ENCODE data around the gene MAEA.

Gene MAEA

GRCh38 chr4:1297456-1298325, 8.0 kb downstream of the MAEA start:
- in situ Hi-C loops (cut with HindIII; ENCODE audit: low sequenced_read_pairs): loop anchor here (10.0 kb wide), 1 partner anchor 323 kb away; the partner anchor contains the start of gene DGKQ

DNA sequence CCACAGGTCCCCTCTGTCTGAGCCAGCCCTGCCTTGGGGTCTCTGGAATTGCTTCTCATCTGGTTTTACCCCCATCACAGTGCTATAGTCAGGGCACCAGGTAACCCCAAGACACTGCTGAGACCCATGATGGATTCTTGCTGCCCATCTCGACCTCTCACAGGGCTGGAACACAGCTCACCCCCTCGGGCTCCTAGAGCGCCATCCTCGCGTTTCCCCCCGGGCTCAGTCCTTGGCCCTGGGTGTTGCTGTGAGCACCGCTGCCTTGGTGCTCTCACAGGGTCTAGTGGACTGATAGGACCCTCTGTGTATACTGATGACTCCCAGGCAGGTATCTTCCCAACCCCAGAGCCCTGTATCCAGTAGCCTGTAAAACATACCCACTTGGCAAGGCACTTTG, 8.8 kb downstream of the MAEA start:
- in situ Hi-C loops (cut with HindIII; ENCODE audit: low sequenced_read_pairs): loop anchor here (10.0 kb wide), 1 partner anchor 324 kb away; the partner anchor contains the start of gene DGKQ

DNA sequence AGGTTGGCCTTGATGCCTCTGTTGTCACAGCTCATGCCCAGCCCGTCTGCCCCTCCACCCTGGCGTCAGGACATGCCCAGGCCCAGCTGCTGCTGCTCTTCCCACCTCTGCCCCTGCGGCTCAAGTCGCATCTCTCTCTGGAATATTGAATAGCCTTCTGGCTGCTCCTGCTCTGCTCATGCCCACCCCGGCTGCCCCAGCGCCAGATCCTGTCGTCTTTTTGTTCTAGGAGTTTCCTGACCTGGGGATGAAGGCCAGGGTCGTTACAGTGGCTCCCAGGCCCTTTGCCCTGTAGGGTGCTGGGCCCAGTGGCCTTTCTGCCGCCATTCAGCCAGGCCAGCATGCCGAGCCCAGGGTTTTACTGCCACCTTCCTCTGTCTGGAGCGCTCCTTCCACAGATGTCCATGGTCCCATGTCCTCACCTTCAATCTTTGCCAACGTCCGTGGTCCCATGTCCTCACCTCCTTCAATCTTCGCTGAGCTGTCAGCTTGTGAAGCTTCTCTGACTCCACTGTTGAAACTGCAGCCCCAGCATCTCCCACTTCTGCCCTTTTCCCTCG, 9.7 kb downstream of the MAEA start:
- in situ Hi-C loops (cut with HindIII; ENCODE audit: low sequenced_read_pairs): loop anchor here (10.0 kb wide), 1 partner anchor 325 kb away; the partner anchor contains the start of gene DGKQ

DNA sequence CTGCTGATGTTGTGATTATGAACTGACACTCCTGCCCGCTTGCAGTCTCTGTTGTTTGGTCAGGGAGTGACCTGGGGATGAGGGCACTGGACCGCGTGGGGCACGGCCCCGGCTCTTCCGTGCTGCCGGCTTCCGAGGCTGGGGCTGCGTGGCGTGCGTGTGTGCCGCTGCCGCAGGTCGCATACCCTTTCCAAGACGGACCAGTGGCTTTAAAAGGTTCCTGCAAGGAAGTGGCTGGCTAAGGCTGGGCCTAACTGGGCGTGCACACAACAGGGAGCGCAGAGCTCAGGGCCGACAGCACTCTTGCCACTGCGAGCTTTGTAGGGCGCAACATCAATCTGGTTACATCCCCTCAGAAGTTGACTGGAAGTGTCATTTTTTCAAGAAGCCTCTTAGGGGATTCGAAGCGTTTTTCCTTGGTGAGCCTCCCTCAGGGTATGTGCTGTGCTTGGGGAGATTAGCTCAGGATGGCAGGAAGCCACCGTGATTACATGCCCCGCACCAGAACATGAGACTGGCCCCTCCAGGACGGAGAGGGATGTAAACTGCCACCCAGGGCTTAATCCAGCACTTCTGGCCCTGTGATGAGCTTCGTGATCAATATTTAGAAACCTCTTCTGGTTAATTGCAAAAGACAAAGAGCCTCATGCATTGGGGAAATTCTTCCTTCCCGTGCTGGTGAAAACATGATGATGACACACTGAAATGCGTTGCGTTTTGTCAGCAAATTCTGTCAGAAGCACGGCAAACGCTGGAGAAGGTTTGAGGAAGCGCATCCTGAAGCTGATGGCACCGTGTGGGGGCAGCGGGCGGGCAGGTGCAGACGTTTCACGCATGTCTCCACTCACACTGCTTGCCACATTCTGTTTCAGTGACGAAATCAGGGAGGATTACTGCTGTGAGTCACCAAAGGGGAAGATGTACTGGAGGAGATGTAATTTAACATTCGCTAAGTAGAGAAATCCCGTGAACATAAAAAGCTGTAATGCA, 11.1 kb downstream of the MAEA start:
- in situ Hi-C loops (cut with HindIII; ENCODE audit: low sequenced_read_pairs): no loop called here

DNA sequence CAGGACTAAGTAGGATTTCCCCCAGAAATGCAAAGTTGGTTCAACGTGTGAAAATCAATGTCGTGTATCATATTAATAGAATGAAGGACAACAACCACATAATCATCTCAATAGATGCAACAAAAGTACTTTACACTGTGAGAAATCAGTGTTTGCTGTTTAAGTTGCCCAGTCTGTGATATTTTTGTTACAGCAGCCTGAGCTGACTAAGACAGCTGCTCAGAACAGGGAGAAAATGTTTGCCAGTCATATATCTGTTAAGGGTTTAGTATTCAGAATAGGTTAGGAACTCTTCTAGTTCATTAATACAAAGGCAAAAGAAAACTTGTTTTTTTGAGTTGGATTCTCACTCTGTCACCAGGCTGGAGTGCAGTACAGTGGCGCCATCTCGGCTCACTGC, 12.5 kb downstream of the MAEA start:
- in situ Hi-C loops (cut with HindIII; ENCODE audit: low sequenced_read_pairs): no loop called here

DNA sequence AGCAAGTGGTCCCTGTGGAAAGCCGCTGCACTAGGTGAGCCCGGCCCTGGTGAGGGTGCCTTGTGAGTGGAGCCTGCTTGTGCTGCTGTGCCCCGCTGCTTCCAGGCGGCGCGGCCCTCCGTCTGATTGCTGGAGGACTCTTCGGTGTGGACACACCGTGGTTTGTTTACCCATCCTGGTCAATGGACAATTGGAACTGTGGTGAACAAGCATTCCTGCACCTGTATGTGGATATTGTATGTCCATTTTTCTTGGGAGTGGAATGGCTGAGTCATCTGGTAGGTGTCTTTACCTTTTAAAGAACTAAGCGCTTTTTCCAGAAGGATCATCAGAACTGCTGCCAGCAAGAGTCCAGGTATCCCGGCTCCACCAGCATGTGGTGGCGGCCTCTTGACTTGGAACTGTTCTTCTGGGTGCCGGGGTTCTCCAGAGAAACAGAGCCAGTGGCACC, 15.6 kb downstream of the MAEA start:
- in situ Hi-C loops (cut with HindIII; ENCODE audit: low sequenced_read_pairs): no loop called here

DNA sequence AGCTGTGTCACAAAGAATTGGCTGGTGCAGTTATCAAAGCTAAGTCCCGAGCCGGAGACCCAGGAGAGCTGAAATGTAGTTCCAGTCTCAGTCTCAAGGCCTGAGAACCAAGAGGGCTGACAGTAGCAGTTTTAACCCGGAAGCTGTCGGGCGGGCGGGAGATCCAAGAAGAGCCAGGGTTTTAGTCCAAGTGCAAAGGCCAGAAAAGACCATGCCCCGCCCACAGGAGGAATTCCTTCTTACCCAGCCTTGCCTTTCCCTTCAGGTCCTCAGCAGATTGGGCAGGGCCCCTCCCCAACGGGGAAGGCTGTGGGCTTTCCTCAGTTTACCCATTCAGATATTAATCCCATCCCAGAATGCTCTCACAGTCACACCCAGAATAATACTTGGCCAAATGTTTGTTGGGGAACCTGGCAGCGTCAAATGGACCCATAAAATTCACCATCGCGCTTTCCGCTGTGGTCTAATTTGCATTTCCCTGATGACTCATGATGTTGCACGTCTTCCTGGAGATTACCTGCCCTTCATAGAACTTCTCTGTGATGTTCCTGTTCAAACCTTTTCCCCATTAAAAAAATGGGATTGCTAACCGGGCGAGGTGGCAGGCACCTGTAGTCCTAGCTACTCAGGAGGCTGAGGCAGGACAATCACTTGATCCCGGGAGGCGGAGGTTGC, 16.2 kb downstream of the MAEA start:
- in situ Hi-C loops (cut with HindIII; ENCODE audit: low sequenced_read_pairs): no loop called here

GRCh38 chr4:1307951-1308735, 18.5 kb downstream of the MAEA start:
- in situ Hi-C loops (cut with HindIII; ENCODE audit: low sequenced_read_pairs): no loop called here

DNA sequence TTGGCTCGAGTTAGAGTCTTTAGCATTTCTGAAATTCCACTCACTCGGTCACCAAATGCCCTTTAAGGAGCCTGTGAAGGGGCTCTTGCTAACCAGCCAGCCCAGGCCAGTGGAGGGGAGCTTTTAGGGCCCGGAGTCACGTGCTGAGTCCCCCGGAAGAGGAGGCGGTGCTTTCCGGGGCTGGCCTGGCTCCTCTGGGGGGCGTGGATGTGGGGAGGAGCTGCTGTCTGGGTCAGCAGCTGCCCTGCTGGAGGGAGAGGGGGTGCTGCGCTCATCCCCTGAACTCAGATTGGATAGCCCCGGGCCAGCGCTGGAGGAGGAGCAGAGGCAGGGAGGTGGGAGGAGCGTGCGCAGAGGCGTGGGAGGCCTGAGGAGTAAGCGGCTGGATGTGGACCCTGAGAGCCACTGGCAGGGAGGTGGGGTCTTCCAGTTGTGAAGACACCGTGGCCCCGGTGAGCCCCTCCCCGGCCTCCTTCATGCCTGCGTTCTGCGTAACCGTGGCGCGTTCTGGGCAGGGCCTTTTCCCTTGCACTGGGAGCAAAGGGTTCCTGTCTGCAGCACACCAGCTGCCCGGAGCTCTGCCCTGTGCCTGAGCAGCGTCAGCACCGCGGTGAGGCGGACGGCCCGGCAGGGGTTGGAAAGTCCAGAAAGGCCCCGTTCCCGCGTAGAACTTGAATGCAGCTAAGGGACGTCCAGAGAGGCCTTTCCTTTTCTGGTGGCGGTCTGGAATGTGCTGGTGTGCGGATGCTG, 19.7 kb downstream of the MAEA start:
- in situ Hi-C loops (cut with HindIII; ENCODE audit: low sequenced_read_pairs): no loop called here

- in situ Hi-C loops (cut with HindIII; ENCODE audit: low sequenced_read_pairs): no loop called here
Observed at GRCh38 chr4:1310031-1310795, 20.5 kb downstream of the MAEA start.

- in situ Hi-C loops (cut with HindIII; ENCODE audit: low sequenced_read_pairs): no loop called here
Observed at GRCh38 chr4:1310796-1311631, 21.3 kb downstream of the MAEA start.

- in situ Hi-C loops (cut with HindIII; ENCODE audit: low sequenced_read_pairs): no loop called here
Observed at GRCh38 chr4:1312821-1313640, 23.3 kb downstream of the MAEA start.

- in situ Hi-C loops (cut with HindIII; ENCODE audit: low sequenced_read_pairs): no loop called here
Observed at GRCh38 chr4:1315306-1315705, 25.6 kb downstream of the MAEA start.

DNA sequence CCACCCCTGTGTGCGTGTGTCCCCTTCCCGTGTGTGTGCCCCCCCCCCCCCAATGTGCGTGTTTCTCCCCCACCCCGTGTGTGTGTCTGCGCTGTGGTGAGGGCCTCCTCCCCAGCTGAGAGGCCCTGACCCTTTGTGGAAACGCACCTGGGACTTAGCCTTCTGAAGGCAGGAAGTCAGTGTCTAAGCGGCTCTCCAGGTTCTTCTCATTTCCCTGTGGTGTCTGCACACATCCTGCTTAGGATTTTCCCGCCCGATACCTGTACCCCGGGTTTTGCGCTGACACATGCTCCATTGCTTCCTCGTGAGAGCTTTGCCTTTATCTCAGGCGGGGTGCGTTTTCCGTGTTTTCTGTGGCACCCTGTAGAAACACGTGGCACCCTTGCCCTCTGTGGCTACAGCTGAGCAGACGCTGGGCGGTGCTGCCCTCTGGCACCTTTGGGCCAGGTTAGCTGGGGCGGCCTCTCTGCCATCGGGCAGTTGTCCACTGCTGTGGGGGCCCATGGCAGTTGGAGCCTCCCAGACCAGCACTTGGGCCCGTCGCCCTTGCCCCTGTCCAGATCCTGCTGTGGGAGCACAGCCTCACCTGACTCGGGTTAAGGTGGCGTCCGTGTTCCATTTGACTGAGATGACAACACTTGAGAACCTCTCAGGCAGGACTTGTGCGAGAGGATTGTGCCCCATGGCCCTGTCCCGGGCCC, 26.3 kb downstream of the MAEA start:
- in situ Hi-C loops (cut with HindIII; ENCODE audit: low sequenced_read_pairs): no loop called here

GRCh38 chr4:1316537-1317168, 27.0 kb downstream of the MAEA start:
- in situ Hi-C loops (cut with HindIII; ENCODE audit: low sequenced_read_pairs): no loop called here
